Neural progenitor cell (in vitro differentiated cells): ENCODE data around the gene PDIA6. TPM values are rescaled to one million over a fixed set of nuclear protein-coding genes. Genes with fewer than 3 reads are reported as not detected.

Source experiments
- DNase-seq: peaks from one replicate; pipeline ENCODE4 v3.0.0-alpha.2; 2016; ENCODE audit warnings: low spot score
- H2AFZ ChIP-seq: fragments of 200-600 bp; sonication (generic); replicated peaks from 2 replicates; pipeline ENCODE4 v1.6.1; 2016; ENCODE audit warnings: antibody characterized with exemption
- H3F3A ChIP-seq: fragments of 200-600 bp; sonication (generic); 2 replicates; pipeline ENCODE4 v1.6.1; 2016; ENCODE audit warnings: antibody characterized with exemption, low read depth
- H3K27ac ChIP-seq: fragments of 200-600 bp; sonication (generic); 2 replicates; pipeline ENCODE4 v1.5.1; 2016; ENCODE audit warnings: mild to moderate bottlenecking
- H3K27me3 ChIP-seq: fragments of 200-600 bp; sonication (generic); 2 replicates; pipeline ENCODE4 v1.6.1; 2016; ENCODE audit warnings: mild to moderate bottlenecking, moderate library complexity
- H3K36me3 ChIP-seq: fragments of 200-600 bp; sonication (generic); 2 replicates; pipeline ENCODE4 v1.5.1; 2016
- H3K4me1 ChIP-seq: fragments of 200-600 bp; sonication (generic); 2 replicates; pipeline ENCODE4 v1.6.1; 2016; ENCODE audit warnings: mixed run types
- H3K4me2 ChIP-seq: fragments of 200-600 bp; sonication (generic); 2 replicates; pipeline ENCODE4 v1.6.1; 2016
- H3K4me3 ChIP-seq: fragments of 200-600 bp; sonication (generic); 2 replicates; pipeline ENCODE4 v1.5.1; 2016
- H3K79me2 ChIP-seq: fragments of 200-600 bp; sonication (generic); 2 replicates; pipeline ENCODE4 v1.6.1; 2016; ENCODE audit warnings: low read depth
- H3K9ac ChIP-seq: fragments of 200-600 bp; sonication (generic); 2 replicates; pipeline ENCODE4 v1.6.1; 2016
- H3K9me3 ChIP-seq: fragments of 200-600 bp; sonication (generic); 2 replicates; pipeline ENCODE4 v1.5.1; 2016; ENCODE audit warnings: low read depth
- H4K20me1 ChIP-seq: fragments of 200-600 bp; sonication (generic); 2 replicates; pipeline ENCODE4 v1.6.1; 2016; ENCODE audit warnings: low read depth
- H3K27ac Mint-ChIP-seq: 3 replicates; pipeline ENCODE4 v1.8.0; 2021; ENCODE audit warnings: mixed read lengths
- H3K27me3 Mint-ChIP-seq: 2 replicates; pipeline ENCODE4 v1.8.0; 2022; ENCODE audit warnings: low read depth, mild to moderate bottlenecking, inconsistent platforms, moderate library complexity, mixed read lengths; ENCODE audit not compliant: insufficient read depth
- H3K36me3 Mint-ChIP-seq: 3 replicates; pipeline ENCODE4 v1.8.0; 2021; ENCODE audit warnings: mixed read lengths
- H3K4me1 Mint-ChIP-seq: 3 replicates; pipeline ENCODE4 v1.8.0; 2021; ENCODE audit warnings: mixed read lengths
- H3K4me3 Mint-ChIP-seq: 3 replicates; pipeline ENCODE4 v1.8.0; 2021; ENCODE audit warnings: mild to moderate bottlenecking, moderate library complexity, mixed read lengths
- H3K9me3 Mint-ChIP-seq: 3 replicates; pipeline ENCODE4 v1.8.0; 2020; ENCODE audit warnings: mixed read lengths
- EZH2 ChIP-seq: fragments of 200-600 bp; sonication (generic); IDR thresholded peaks from 2 replicates; pipeline ENCODE4 v1.6.1; 2017; ENCODE audit warnings: antibody characterized with exemption, mild to moderate bottlenecking, moderate library complexity
- EZH2phosphoT487 ChIP-seq: fragments of 200-600 bp; sonication (generic); IDR thresholded peaks from 2 replicates; pipeline ENCODE4 v1.6.1; 2017; ENCODE audit warnings: antibody characterized with exemption
- total RNA-seq: library from RNA; depleted of rRNA; stranded (reverse); fragments of >200 nt; gene quantifications from 2 replicates; pipeline ENCODE4 v1.2.3, GENCODE V29; 2015; ENCODE audit warnings: low replicate concordance
- TF ChIP-seq, protein P1 (sequence below): fragments of 200-600 bp; sonication (generic); IDR thresholded peaks from 2 replicates; pipeline ENCODE4 v1.5.1; 2017; ENCODE audit warnings: antibody characterized with exemption, mild to moderate bottlenecking

PDIA6 gene
- total RNA-seq, 1 donor from 2014 or later = 381 TPM

DNA sequence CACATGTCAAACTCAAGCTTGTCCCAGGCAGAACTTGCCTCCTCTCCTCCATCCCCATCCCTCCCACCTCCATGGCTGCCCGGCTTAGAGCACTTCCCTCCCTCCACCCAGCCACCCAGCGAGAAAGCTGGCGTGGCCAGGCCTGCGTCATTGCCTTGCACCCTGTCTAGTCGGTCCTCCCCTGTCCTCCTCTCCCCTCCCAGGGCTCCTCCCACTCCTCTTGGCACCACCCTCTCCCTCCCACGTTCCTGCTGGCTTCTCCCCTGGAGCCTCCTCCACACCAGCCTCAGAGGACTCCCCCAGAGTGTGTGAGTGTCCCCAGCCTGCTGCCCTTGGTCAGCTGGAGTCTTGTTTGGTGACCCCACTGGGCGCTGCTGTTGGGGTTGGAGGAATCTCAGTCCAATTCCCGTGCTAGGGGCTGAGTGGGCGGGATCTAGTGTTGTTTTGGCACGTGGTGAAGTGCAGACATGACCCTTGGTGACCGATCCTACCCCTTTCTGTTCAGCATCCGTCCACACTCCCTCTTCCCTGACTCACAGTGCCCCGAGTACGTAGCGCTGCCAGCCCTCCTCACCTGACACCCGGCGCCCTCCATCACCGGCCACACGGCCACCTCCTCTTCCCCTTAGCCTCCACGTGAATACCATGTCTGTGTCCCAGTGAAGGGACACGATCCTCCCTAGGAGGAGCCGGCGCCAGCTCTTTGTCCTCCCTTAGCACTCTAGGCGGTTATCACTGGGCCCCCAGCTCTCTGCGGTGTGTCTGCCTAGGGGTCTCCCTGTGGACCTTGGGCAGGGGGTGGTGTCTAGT is 49.7 kb downstream of the PDIA6 start:
- no peak for TF ChIP-seq EZH2phosphoT487
- no peak for TF ChIP-seq EZH2
- TF ChIP-seq, protein P1, sequence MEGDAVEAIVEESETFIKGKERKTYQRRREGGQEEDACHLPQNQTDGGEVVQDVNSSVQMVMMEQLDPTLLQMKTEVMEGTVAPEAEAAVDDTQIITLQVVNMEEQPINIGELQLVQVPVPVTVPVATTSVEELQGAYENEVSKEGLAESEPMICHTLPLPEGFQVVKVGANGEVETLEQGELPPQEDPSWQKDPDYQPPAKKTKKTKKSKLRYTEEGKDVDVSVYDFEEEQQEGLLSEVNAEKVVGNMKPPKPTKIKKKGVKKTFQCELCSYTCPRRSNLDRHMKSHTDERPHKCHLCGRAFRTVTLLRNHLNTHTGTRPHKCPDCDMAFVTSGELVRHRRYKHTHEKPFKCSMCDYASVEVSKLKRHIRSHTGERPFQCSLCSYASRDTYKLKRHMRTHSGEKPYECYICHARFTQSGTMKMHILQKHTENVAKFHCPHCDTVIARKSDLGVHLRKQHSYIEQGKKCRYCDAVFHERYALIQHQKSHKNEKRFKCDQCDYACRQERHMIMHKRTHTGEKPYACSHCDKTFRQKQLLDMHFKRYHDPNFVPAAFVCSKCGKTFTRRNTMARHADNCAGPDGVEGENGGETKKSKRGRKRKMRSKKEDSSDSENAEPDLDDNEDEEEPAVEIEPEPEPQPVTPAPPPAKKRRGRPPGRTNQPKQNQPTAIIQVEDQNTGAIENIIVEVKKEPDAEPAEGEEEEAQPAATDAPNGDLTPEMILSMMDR = no peak
- Mint-ChIP-seq H3K9me3 (no peaks in the 10 kb centered on the region), H3K27me3 (peaks cover 6% of the 10 kb centered on the region), H3K4me1 (peaks cover 23% of the 10 kb centered on the region), H3K4me3 (no peak overlapping the region), H3K27ac (peak overlapping the region; percentile 60), H3K36me3 (no peaks in the 10 kb centered on the region)
- Histone ChIP-seq H3K79me2 (no peaks in the 10 kb centered on the region), H3F3A (no peaks in the 10 kb centered on the region), H3K9me3 (no peaks in the 10 kb centered on the region), H4K20me1 (no peaks in the 10 kb centered on the region), H3K4me2 (no peak overlapping the region), H3K27ac (no peak overlapping the region), H3K4me3 (no peak overlapping the region), H3K9ac (no peak overlapping the region), H3K36me3 (no peaks in the 10 kb centered on the region), H2AFZ (peak overlapping the region; percentile 68), H3K4me1 (peaks cover 5% of the 10 kb centered on the region), H3K27me3 (no peaks in the 10 kb centered on the region)
- DNase-seq = no peak

DNA sequence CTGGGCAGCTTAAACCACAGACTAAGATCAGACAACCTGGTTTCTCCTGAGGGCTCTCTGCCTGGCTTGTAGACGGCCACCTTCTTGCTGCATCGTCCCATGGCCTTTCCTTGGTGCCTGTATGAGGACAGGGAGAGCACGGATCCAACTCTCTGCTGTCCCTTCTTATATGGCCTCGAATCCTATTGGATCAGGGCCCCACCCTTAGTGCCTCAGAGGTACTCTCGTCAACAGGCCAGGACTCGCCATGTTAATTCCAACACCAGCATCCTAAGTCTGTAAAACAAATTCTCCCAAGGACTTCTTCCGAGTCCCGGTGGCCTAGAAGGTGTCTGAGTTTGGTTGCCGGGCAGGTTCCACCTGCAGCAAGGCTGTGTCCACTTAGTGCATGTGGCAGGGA is 51.0 kb downstream of the PDIA6 start:
- Histone ChIP-seq H3K4me1 (peaks cover 3% of the 10 kb centered on the region), H2AFZ (no peak overlapping the region), H3K27ac (no peak overlapping the region), H3K9ac (no peak overlapping the region), H3F3A (no peaks in the 10 kb centered on the region), H3K4me3 (no peak overlapping the region), H3K79me2 (no peaks in the 10 kb centered on the region), H3K9me3 (no peaks in the 10 kb centered on the region), H4K20me1 (no peaks in the 10 kb centered on the region), H3K4me2 (no peak overlapping the region), H3K36me3 (no peaks in the 10 kb centered on the region), H3K27me3 (no peaks in the 10 kb centered on the region)
- no peaks in the 10 kb centered on the region for H3K36me3 Mint-ChIP-seq
- TF ChIP-seq EZH2phosphoT487 (no peak), EZH2 (no peak)
- TF ChIP-seq, protein P1 = no peak
- H3K27me3 Mint-ChIP-seq = peaks cover 10% of the 10 kb centered on the region
- H3K27ac Mint-ChIP-seq = no peak overlapping the region
- H3K4me3 Mint-ChIP-seq = no peak overlapping the region
- no peak for DNase-seq
- no peaks in the 10 kb centered on the region for H3K9me3 Mint-ChIP-seq
- peaks cover 21% of the 10 kb centered on the region for H3K4me1 Mint-ChIP-seq

DNA sequence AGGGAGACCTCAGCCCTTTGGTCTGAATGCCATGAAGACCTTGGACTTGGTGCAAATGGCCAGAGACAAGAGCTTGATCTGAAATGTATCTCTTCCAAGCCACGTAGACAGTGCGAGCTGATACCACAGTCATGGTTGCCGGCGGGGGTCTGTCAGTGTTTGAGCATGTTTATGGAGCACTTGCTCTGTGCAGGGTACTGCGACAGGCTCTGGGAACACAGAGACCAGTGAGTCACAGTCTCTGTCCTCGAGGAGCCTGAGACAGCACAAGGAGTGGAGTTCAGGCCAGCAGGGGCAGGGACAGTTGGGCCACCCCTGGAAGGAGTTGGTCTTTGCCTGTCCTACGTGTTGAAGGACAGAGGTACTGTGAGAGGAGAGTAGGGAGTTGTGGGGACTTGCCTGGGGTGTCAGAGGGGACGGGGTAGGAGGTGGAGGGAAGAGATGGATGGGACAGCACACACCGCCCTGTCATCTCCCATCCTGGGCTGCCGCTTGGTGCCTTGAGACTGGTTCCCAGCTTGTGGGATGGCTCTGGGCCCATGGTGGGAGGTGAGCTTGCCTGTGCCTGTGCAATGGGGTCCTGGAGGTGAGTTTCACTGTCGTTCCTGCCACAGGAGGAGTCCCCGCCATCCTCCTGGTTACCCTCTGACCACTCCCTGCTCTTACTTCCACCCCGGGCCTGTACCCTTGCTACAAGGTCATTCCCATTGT is 51.6 kb downstream of the PDIA6 start:
- Histone ChIP-seq H3K4me1 (peaks cover 3% of the 10 kb centered on the region), H3K27ac (no peak overlapping the region), H3K4me3 (no peak overlapping the region), H3F3A (no peaks in the 10 kb centered on the region), H3K79me2 (no peaks in the 10 kb centered on the region), H3K36me3 (no peaks in the 10 kb centered on the region), H2AFZ (no peak overlapping the region), H4K20me1 (no peaks in the 10 kb centered on the region), H3K4me2 (no peak overlapping the region), H3K27me3 (no peaks in the 10 kb centered on the region), H3K9ac (no peak overlapping the region), H3K9me3 (no peaks in the 10 kb centered on the region)
- Mint-ChIP-seq H3K36me3 (no peaks in the 10 kb centered on the region), H3K9me3 (no peaks in the 10 kb centered on the region), H3K4me1 (peaks cover 21% of the 10 kb centered on the region), H3K27me3 (peaks cover 10% of the 10 kb centered on the region), H3K4me3 (peak overlapping the region; percentile 36), H3K27ac (no peak overlapping the region)
- TF ChIP-seq EZH2 (no peak), EZH2phosphoT487 (no peak)
- TF ChIP-seq, protein P1 = no peak
- DNase-seq = no peak
